AG04449 (cell line): ENCODE results near the gene AAGAB.

ENCODE experiments used
- CTCF ChIA-PET: fragments of 350-600 bp; formaldehyde crosslinking; extraction: SDS; loops from one replicate; lab custom pipeline; 2021; ENCODE audit warnings: antibody characterized with exemption; lab: Yijun Ruan, JAX
- POLR2A ChIA-PET: fragments of 400-600, 350-600 bp; formaldehyde crosslinking; extraction: SDS; loops from one replicate; lab custom pipeline; 2020; ENCODE audit warnings: antibody characterized with exemption, inconsistent platforms; lab: Yijun Ruan, JAX
- DNase-seq: peaks from one replicate; pipeline ENCODE4 v3.0.0-alpha.2; 2010; ENCODE audit warnings: low read depth, low spot score
- H3K4me3 ChIP-seq: 2 replicates; pipeline ENCODE4 v1.5.1; 2011; ENCODE audit warnings: low read depth, mild to moderate bottlenecking, control low read depth, low read length
- TF ChIP-seq, protein P1 (sequence below): IDR thresholded peaks from one replicate; pipeline ENCODE4 v1.5.1; 2011; ENCODE audit warnings: mild to moderate bottlenecking, moderate library complexity, low read length, control low read depth, inconsistent platforms; ENCODE audit not compliant: insufficient read depth; ENCODE audit errors: missing control alignments

Gene AAGAB

DNA sequence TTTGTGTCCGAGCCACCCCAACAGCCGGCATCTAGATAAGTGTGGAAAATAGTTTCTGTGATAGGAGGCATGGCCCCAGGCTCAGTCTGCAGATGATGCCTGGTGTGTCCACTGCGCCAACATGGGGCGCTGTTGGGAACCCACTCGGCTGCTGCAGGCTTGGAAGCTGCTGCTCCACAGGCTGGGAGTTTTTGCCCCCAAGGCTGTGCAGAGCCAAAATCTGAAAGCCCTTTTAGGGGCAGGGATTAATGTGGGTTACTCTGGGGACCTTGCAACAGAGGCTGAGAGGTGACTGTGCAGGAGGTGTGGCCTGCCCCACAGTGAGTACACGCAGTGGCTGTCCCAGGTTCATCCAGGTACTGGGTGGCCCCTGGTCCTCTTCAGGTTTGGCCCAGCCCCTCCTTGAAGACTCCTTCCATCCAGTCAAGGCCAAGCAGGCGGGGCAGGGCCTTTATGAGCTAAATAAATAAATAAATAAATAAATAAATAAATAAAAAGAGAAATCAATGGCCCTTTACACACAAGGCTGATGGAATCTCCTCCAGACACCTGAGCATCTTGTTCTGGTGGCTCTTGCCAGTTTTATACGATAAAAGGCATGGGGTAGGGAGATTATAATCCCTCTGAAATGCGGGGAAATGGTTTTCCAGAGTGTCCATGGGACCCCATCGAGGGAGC, 73.8 kb downstream of the AAGAB start:
- ChIA-PET POLR2A (no interaction called here), CTCF (interaction anchor here (1.3 kb wide), 1 partner anchor 22 kb away, joined by 3 read pairs; no protein-coding TSS in a partner anchor)
- no peak overlapping the region for H3K4me3 ChIP-seq
- TF ChIP-seq, protein P1, sequence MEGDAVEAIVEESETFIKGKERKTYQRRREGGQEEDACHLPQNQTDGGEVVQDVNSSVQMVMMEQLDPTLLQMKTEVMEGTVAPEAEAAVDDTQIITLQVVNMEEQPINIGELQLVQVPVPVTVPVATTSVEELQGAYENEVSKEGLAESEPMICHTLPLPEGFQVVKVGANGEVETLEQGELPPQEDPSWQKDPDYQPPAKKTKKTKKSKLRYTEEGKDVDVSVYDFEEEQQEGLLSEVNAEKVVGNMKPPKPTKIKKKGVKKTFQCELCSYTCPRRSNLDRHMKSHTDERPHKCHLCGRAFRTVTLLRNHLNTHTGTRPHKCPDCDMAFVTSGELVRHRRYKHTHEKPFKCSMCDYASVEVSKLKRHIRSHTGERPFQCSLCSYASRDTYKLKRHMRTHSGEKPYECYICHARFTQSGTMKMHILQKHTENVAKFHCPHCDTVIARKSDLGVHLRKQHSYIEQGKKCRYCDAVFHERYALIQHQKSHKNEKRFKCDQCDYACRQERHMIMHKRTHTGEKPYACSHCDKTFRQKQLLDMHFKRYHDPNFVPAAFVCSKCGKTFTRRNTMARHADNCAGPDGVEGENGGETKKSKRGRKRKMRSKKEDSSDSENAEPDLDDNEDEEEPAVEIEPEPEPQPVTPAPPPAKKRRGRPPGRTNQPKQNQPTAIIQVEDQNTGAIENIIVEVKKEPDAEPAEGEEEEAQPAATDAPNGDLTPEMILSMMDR, result no peak
- no peak for DNase-seq

DNA sequence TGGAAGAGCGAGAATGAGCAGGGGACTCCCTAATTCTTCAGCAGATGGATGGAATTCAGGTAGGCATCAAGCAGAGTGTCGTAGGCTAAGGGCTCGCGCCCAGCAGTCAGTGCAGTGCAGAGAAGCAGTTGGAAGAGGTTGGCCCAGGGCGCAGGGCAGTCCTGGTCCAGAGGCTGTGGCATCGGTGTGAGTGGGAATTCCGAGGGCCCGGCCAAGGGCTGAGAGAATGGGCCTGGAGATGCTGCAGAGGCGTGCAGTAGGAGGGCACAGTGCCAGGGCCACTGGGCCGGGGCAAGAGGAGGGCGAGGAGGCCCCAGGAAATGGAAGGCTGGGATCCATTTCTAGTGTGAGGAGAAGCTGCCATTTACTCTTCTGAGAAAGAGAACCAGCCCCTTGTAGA, 74.4 kb downstream of the AAGAB start:
- DNase-seq, result no peak

DNA sequence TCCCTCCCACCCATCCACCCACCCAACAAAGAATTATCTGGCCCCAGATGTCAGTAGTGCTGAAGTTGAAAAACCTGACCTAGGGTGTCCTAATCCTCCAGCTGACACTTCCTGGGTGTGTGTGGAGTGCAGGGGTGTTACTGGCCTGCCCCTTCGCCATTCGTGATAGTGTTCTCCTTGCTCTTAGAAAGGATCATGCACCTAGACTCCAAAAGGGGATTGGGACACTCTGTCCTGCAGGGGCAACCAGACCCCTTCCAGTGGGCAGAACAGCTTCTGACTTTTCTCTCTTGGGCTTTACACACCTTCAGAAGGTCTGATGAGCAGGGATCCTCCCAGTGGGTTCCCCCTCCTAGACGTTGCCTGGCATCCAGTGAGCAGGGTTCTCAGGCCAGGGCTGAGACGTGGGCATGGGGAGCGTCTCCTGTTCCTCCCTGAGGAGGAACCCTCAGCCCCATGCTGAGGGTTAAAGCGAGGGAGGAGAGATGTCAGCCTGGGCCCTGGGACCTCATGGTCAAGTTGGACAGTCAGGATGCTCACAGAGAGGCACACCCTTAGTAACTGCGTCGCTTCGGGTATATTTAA, 75.0 kb downstream of the AAGAB start:
- ChIA-PET CTCF (interaction anchor here (0.6 to 1.9 kb wide), 3 partner anchors 9 to 153 kb away, joined by 3 to 5 read pairs (median 3); no protein-coding TSS in a partner anchor), POLR2A (interaction anchor here (1.3 kb wide), 1 partner anchor 33 kb away, joined by 3 read pairs; no protein-coding TSS in a partner anchor)
- TF ChIP-seq, protein P1, result no peak
- H3K4me3 ChIP-seq, result no peak overlapping the region
- DNase-seq, result no peak

More for the DNA sequence above, 74.4 kb downstream of the AAGAB start:
- TF ChIP-seq, protein P1, result no peak
- ChIA-PET CTCF (interaction anchor here (1.3 kb wide), 1 partner anchor 23 kb away, joined by 3 read pairs; no protein-coding TSS in a partner anchor), POLR2A (no interaction called here)
- H3K4me3 ChIP-seq, result no peak overlapping the region

DNA sequence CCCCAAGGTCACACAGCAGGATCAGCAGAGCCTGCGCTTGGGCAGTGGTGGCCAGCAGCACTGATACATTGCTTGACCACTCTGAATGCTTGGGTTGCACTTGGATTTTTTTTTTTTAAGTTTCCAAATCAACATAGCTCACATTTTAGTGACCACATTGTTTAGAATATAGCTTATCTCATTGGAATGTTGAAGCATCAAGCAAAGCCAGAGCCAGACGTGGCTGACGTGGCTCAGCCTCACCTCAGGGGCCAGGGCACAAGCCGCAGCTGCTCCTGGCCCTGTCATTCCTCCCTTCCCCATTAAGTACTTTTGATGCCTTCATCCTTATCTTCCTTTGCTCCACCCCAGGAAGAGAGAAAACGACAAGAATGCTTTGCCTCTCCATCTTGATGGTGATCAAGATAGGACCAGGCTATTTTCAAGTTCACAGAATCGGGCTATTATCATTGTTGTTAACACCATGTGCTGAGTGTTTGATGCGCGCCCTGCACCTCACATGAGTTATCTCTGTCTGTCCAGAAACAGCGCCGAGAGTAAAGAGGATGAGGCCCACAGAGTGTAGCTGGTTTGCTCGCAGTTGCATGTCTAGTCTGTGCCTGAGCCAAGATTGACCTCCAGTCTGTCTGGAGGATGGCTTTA, 75.8 kb downstream of the AAGAB start:
- peak; percentile 95 for DNase-seq
- TF ChIP-seq, protein P1, result no peak
- ChIA-PET POLR2A (interaction anchor here (0.6 to 1.3 kb wide), 6 partner anchors 10 to 93 kb away, joined by 3 to 4 read pairs (median 3); no protein-coding TSS in a partner anchor), CTCF (interaction anchor here (0.6 to 1.9 kb wide), 4 partner anchors 10 to 232 kb away, joined by 3 to 5 read pairs (median 4); no protein-coding TSS in a partner anchor)
- H3K4me3 ChIP-seq, result no peak overlapping the region

DNA sequence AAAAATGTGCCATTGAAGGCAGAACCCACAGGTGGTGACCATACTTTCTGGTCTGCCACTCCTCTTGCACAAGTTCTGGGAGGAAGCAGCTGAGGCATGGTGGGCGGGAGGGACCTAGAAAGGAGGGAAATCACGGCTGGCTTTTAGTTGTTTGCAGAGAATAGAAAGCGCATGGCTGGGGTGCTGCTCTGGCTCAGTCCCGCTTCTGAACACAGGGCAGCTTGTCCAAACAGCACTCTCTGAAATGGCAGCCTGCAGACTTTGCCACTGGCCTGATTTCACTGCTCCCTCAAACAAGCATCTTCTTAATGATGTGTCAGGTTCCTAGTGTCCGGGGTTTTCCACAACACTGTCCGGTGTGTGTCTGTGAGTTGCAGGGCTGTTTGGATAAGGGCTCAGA, 76.7 kb downstream of the AAGAB start:
- TF ChIP-seq, protein P1, result no peak
- POLR2A ChIA-PET, result interaction anchor here (0.6 to 1.3 kb wide), 5 partner anchors 10 to 92 kb away, joined by 3 to 4 read pairs (median 3); no protein-coding TSS in a partner anchor

More for the DNA sequence above, 76.7 kb downstream of the AAGAB start:
- CTCF ChIA-PET, result interaction anchor here (1.4 to 1.9 kb wide), 3 partner anchors 11 to 231 kb away, joined by 3 to 5 read pairs (median 5); no protein-coding TSS in a partner anchor
- no peak for DNase-seq
- H3K4me3 ChIP-seq, result no peak overlapping the region
